ENCODE measurements around the gene MGAT4A.

- TF ChIP-seq CTCF (IDR thresholded peaks at IDR 0.05 in 4 of 5, conservative IDR thresholded peaks at IDR 0.05 in 1 of 5) = no peak
- no peak for TF ChIP-seq POLR2A (IDR thresholded peaks at IDR 0.05)
Measured at GRCh38 chr2:98747888-98748287, 17.0 kb upstream of the MGAT4A start.

Measured in gastrocnemius medialis (tissue), 4 donors.